K562 (cell line): ENCODE measurements around the gene ZFP3. TPM values are rescaled to one million over a fixed set of nuclear protein-coding genes. Genes with fewer than 3 reads are reported as not detected.

Source experiments
- ATAC-seq: fragments of 200-7000 bp; cut with Tn5 transposase; 3 replicates; pipeline ENCODE4 v1.9.1; 2020; ENCODE audit warnings: moderate library complexity
- BruUV-seq: library from RNA; stranded (reverse); fragments of 400-500 nt; replicated peaks from 2 replicates; lab custom pipeline; 2021; lab: Mats Ljungman, UMichigan
- CTCF ChIA-PET: fragments of 300-600 bp; formaldehyde crosslinking; extraction: SDS; loops from one replicate; lab custom pipeline; 2021; ENCODE audit warnings: low intra/inter-chr PET ratio; lab: Yijun Ruan, JAX
- POLR2A ChIA-PET: fragments of 300-600, 350-650 bp; sonication (Branson Sonifier 250); formaldehyde crosslinking; extraction: SDS; loops from one replicate; lab custom pipeline; 2021; ENCODE audit warnings: antibody characterized with exemption, inconsistent platforms; lab: Yijun Ruan, JAX
- DNase-seq, 4 experiments: peaks; one replicate each; pipeline versions ENCODE4 v3.0.0 to v3.0.0-alpha.2; 2011 to 2018; ENCODE audit warnings: low spot score in 3 of 4, mixed read lengths in 3 of 4; ENCODE audit errors: extremely low read depth in 1 of 4
- FAIRE-seq: peaks from 2 replicates; lab custom pipeline; 2011; peaks lifted over from hg19 to GRCh38; lab: Jason Lieb, UNC
- H2AFZ ChIP-seq: 2 replicates; pipeline ENCODE4 v1.6.0; 2011; ENCODE audit warnings: low read depth, low read length, control low read depth, inconsistent platforms
- H3K27ac ChIP-seq: fragments of 200-600 bp; 3 replicates; pipeline ENCODE4 v1.8.0; 2011; ENCODE audit warnings: low read depth, mild to moderate bottlenecking, control low read depth, inconsistent platforms, low read length, moderate library complexity, mixed read lengths; ENCODE audit errors: extremely low read depth
- H3K27me3 ChIP-seq, 2 experiments: fragments of 300-600 bp in 1 of 2; 2 replicates in 1 of 2; 3 replicates in 1 of 2; pipeline versions ENCODE4 v1.6.0 to v1.8.0; 2011; ENCODE audit warnings: inconsistent platforms in 2 of 2, low read length in 2 of 2, mild to moderate bottlenecking in 1 of 2, mixed read lengths in 1 of 2, moderate library complexity in 1 of 2; ENCODE audit not compliant: control insufficient read depth in 2 of 2, insufficient read depth in 2 of 2
- H3K36me3 ChIP-seq: fragments of 300-600 bp; 3 replicates; pipeline ENCODE4 v1.8.0; 2011; ENCODE audit warnings: mild to moderate bottlenecking, low read length, inconsistent platforms; ENCODE audit not compliant: control insufficient read depth, insufficient read depth
- H3K4me1 ChIP-seq, 2 experiments: fragments of 200-600 bp in 1 of 2; replicated peaks in 1 of 2; 2 replicates in 1 of 2; 3 replicates in 1 of 2; pipeline versions ENCODE4 v1.5.1 to v1.8.0; 2011; ENCODE audit warnings: inconsistent platforms in 2 of 2, low read length in 2 of 2, mild to moderate bottlenecking in 1 of 2, mixed read lengths in 1 of 2, moderate library complexity in 1 of 2; ENCODE audit not compliant: control insufficient read depth in 2 of 2, insufficient read depth in 2 of 2
- H3K4me2 ChIP-seq: 2 replicates; pipeline ENCODE4 v1.6.1; 2011; ENCODE audit warnings: low read length, control low read depth, inconsistent platforms, mixed read lengths; ENCODE audit not compliant: insufficient read depth
- H3K4me3 ChIP-seq: fragments of 200-600 bp; sonication (generic), shearing (Covaris generic); 2 replicates; pipeline ENCODE4 v1.5.1; 2016; ENCODE audit warnings: control low read depth, inconsistent platforms
- H3K79me2 ChIP-seq: fragments of 200-600 bp; 3 replicates; pipeline ENCODE4 v1.8.0; 2011; ENCODE audit warnings: low read length, inconsistent platforms; ENCODE audit not compliant: control insufficient read depth, insufficient read depth
- H3K9ac ChIP-seq, 2 experiments: 2 replicates each; pipeline versions ENCODE4 v1.6.0 to v1.6.1; 2011; ENCODE audit warnings: low read depth in 2 of 2, low read length in 2 of 2, control low read depth in 1 of 2, inconsistent platforms in 1 of 2, mild to moderate bottlenecking in 1 of 2, mixed read lengths in 1 of 2; ENCODE audit not compliant: insufficient read depth in 1 of 2
- H3K9me1 ChIP-seq: one replicate; pipeline ENCODE4 v1.6.0; 2011; ENCODE audit warnings: inconsistent platforms, mild to moderate bottlenecking, low read length, moderate library complexity; ENCODE audit not compliant: control insufficient read depth, insufficient read depth
- H3K9me3 ChIP-seq: replicated peaks from 2 replicates; pipeline ENCODE4 v1.5.1; 2011; ENCODE audit warnings: low read depth, low read length, inconsistent platforms; ENCODE audit not compliant: control insufficient read depth, insufficient read depth
- H4K20me1 ChIP-seq: replicated peaks from 2 replicates; pipeline ENCODE4 v1.6.1; 2011; ENCODE audit warnings: low read length, inconsistent platforms, mixed read lengths; ENCODE audit not compliant: control insufficient read depth, insufficient read depth
- RHOXF2B ChIP-seq: fragments of 250-450 bp; sonication (Bioruptor Pico); conservative IDR thresholded peaks from 2 replicates; pipeline ENCODE4 v1.5.1; 2021
- WGBS: fragments of 100-300 bp; shearing (Covaris generic); methylation state at CpG from one replicate; pipeline ENCODE4 v1.1.6; 2016; ENCODE audit warnings: low coverage, mixed read lengths; ENCODE audit not compliant: insufficient coverage; ENCODE audit errors: missing lambda C conversion rate; 5-methylcytosine and 5-hydroxymethylcytosine counted together
- in situ Hi-C: fragments of 300-500 bp; cut with MboI; formaldehyde crosslinking; loops from 4 replicates; pipeline ENCODE4 v1.15.0; 2018; ENCODE audit warnings: inconsistent platforms, mixed read lengths
- intact Hi-C: fragments of 100-400 bp; cut with micrococcal nuclease; formaldehyde crosslinking; loops from 2 replicates; pipeline ENCODE4 v1.14.2; 2022
- polyA plus RNA-seq, 8 experiments: library from polyadenylated mRNA; depleted of rRNA in 4 of 8; stranded (reverse) in 5 of 8; unstranded in 3 of 8; fragments of >200 nt; fragmentation: Nextera tagmentation in 2 of 8; fragmentation: Illumina TruSeq in 1 of 8; extraction: Ambion mirVana in 2 of 8; extraction: Trizol in 1 of 8; gene quantifications; 2 replicates each; pipeline versions ENCODE4 v1.2.1 to v1.2.3, GENCODE V29; 2011 to 2014; ENCODE audit warnings: inconsistent platforms in 1 of 8, missing spikeins in 1 of 8
- total RNA-seq, 7 experiments: library from RNA; depleted of rRNA in 6 of 7; stranded (reverse); fragments of >200 nt in 6 of 7; fragmentation: Illumina TruSeq in 2 of 7; extraction: Trizol in 2 of 7; gene quantifications; 2 replicates each; pipeline versions ENCODE4 v1.2.1 to v1.2.3, GENCODE V29; 2011 to 2021; ENCODE audit warnings: low replicate concordance in 1 of 7
- TF ChIP-seq, protein P1 (sequence below): sonication (generic); formaldehyde crosslinking; IDR thresholded peaks from 2 replicates; pipeline ENCODE4 v1.8.0; 2023; ENCODE audit warnings: mild to moderate bottlenecking, missing genetic modification reagents

The ZFP3 gene
- total and polyA plus RNA-seq, 9 of the 15 experiments (the other 6 are each of a cell fraction or from before 2014, with no cell fraction given), result 0.04 TPM; not detected in 8

DNA sequence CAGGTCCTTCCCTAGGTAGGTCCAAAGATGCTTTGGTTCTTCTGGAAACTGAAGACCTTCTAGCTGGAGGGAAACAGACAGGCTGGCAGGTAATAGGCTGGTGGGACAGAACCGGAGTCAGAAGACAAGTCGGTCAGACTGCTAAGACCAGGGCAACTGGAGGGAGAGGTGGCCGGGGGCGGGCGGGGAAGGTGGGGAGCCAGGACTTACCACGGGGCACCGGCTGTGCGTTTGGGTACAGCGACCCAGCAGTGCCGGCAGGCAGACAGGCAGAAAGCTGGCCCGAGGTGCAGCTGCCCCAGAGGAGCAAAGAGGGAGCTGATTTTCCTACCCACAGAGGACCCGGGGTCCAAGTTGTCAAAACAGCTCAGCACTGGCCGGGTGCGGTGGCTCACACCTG lies 43.6 kb upstream of the ZFP3 start (continued):
- TF ChIP-seq, protein P1, sequence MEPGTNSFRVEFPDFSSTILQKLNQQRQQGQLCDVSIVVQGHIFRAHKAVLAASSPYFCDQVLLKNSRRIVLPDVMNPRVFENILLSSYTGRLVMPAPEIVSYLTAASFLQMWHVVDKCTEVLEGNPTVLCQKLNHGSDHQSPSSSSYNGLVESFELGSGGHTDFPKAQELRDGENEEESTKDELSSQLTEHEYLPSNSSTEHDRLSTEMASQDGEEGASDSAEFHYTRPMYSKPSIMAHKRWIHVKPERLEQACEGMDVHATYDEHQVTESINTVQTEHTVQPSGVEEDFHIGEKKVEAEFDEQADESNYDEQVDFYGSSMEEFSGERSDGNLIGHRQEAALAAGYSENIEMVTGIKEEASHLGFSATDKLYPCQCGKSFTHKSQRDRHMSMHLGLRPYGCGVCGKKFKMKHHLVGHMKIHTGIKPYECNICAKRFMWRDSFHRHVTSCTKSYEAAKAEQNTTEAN (CRISPR knock-in tag), result no peak

DNA sequence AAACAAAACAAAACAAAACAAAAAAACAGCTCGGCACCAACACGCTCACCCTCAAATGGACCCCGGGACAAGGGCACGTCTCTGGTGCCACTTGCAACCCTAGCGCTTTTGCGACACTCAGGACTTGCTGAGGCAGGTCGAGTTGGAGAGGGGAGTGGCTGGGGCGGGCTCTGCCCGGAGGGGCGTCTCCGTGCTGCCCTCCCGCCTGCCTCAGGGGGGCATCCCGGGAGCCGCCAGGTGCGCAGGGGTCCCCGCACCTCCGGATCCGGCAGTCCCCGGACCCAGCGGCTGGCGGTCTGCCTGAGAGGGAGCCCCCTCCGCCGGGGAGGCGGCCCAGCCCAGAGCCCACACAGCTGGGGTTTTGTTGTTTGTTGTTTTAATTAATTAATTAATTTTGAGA lies 43.0 kb upstream of the ZFP3 start, which contains the start of gene SLC52A1:
SLC52A1 (minus strand) TSS at position 112 of the 400 bp plus-strand sequence. CDS start 820 bp downstream, outside the sequence.
- peaks cover 0 to 3% of the 10 kb centered on the region in 2 experiments; a peak in 1 of 5 replicates for H3K27me3 ChIP-seq
- intact Hi-C loops, result no loop called here
- peaks cover 0 to 6% of the 10 kb centered on the region in 2 experiments; a peak in 3 of 5 replicates for H3K4me1 ChIP-seq
- H2AFZ ChIP-seq, result no peak within 1 kb of the TSS
- H3K27ac ChIP-seq, result no peak within 1 kb of the TSS
- ChIA-PET POLR2A (no interaction called here), CTCF (no interaction called here)
- no peak for ATAC-seq
- H3K79me2 ChIP-seq, result no peaks in the 10 kb centered on the region
- no peak for TF ChIP-seq RHOXF2B (CRISPR knock-in tag)
- no peaks in the 10 kb centered on the region for H3K36me3 ChIP-seq
- WGBS, result 24% methylated on average over 9 of the region's 24 CpGs
- in situ Hi-C loops, result no loop called here
- no TSS peak for BruUV-seq
- no peaks in the 10 kb centered on the region for H4K20me1 ChIP-seq
- H3K4me2 ChIP-seq, result no peak within 1 kb of the TSS
- no peaks in the 10 kb centered on the region for H3K9me1 ChIP-seq
- H3K9ac ChIP-seq, result no peak within 1 kb of the TSS
- no peak for DNase-seq
- no peaks in the 10 kb centered on the region for H3K9me3 ChIP-seq
- FAIRE-seq, result no peak
- H3K4me3 ChIP-seq, result no peak within 1 kb of the TSS
